GM13977 (cell line): ENCODE data around the gene CNTNAP2.

Experiments used
- DNase-seq: peaks from one replicate; pipeline ENCODE4 v3.0.0; 2012; ENCODE audit warnings: low spot score
- in situ Hi-C: fragments of 300-500 bp; cut with MboI; formaldehyde crosslinking; loops from one replicate; pipeline ENCODE4 v1.12.0; 2022; ENCODE audit warnings: low sequenced_read_pairs, low pct_unique_long_range_greater_than_20kb, mixed read lengths, inconsistent platforms; ENCODE audit not compliant: unreplicated experiment
- TF ChIP-seq, protein P1 (sequence below): IDR thresholded peaks from 2 replicates; pipeline ENCODE4 v1.5.1; 2012; ENCODE audit warnings: mild to moderate bottlenecking, control low read depth; ENCODE audit not compliant: insufficient read depth; ENCODE audit errors: extremely low read depth, missing control alignments

The CNTNAP2 gene

DNA sequence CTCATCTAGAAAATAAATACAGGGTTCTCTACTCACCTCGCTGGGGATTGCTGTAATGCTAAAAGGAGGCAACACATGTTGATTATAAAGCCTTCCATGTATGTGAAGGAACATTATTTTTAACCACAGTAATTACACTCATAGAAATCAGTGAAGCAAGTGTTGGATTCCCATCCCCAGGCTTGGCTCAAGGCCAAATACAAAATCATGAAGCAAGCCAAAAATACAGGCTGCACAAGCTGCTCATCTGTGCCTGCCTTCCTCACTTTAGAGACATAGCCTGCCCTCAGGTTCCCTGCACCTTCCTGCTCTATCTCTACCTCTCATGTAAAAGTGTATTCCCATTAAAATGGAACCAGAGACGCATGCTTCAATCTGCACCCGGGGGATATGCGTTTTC is 1396.8 kb downstream of the CNTNAP2 start:
- TF ChIP-seq, protein P1, sequence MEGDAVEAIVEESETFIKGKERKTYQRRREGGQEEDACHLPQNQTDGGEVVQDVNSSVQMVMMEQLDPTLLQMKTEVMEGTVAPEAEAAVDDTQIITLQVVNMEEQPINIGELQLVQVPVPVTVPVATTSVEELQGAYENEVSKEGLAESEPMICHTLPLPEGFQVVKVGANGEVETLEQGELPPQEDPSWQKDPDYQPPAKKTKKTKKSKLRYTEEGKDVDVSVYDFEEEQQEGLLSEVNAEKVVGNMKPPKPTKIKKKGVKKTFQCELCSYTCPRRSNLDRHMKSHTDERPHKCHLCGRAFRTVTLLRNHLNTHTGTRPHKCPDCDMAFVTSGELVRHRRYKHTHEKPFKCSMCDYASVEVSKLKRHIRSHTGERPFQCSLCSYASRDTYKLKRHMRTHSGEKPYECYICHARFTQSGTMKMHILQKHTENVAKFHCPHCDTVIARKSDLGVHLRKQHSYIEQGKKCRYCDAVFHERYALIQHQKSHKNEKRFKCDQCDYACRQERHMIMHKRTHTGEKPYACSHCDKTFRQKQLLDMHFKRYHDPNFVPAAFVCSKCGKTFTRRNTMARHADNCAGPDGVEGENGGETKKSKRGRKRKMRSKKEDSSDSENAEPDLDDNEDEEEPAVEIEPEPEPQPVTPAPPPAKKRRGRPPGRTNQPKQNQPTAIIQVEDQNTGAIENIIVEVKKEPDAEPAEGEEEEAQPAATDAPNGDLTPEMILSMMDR: no peak
- DNase-seq: no peak

DNA sequence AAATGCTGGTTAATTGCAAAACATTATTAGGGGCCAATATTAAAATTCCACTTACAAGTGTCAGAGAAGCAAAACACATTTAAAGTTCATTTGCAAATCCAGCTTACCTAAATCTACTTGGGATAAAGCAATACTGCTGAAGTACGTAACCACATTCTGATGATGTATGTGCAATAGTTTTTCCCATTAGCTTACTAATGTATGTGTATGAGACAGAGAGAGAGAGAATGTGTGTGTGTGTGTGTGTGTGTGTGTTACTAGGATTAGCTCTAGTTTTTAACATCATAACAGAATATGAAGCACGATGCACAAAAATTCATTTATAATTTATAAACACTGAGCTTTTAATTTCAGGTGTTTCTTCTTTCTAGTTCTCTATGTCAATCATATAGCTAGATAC is 1399.8 kb downstream of the CNTNAP2 start:
- no peak for DNase-seq
- in situ Hi-C loops: no loop called here
- TF ChIP-seq, protein P1: no peak

More for the DNA sequence above, 1396.8 kb downstream of the CNTNAP2 start:
- in situ Hi-C loops: no loop called here

DNA sequence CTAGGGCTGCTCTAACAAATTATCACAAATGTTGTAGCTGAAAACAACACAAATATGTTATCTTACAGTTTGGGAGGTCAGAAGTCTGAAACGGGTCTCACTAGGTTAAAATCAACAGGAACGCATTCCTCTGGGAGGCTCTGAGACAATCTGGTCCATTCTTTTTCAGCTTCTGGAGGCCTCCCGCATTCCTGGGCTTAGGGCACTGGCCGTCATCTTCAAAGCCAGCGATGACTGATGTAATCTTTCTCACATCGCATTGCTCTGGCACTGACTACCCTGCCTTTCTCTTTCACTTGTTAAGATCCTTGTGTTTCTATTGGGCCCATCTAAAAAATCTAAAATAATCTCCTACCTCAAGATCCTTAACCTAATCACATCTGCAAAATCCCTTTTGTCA is 1402.5 kb downstream of the CNTNAP2 start:
- TF ChIP-seq, protein P1: no peak
- in situ Hi-C loops: no loop called here
- no peak for DNase-seq

DNA sequence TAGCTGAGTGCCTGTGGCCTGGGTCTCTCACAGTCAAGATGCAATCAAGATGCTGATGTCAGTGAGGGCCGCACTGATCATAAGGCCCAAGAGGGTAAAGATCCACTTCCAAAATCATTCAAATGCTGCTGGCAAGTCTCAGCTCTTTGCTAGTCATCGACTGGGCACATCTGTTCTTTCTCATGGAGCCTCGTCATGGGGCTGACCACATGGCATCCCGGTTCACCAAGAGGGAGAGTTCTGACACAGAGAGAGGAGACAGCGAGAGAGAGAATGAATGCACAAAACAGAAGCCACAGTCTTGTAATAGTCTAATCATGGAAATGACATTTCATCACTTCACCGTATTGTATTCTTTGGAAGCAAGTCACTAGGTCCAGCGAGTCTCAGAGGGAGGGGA is 1406.5 kb downstream of the CNTNAP2 start:
- in situ Hi-C loops: no loop called here
- TF ChIP-seq, protein P1: no peak

DNA sequence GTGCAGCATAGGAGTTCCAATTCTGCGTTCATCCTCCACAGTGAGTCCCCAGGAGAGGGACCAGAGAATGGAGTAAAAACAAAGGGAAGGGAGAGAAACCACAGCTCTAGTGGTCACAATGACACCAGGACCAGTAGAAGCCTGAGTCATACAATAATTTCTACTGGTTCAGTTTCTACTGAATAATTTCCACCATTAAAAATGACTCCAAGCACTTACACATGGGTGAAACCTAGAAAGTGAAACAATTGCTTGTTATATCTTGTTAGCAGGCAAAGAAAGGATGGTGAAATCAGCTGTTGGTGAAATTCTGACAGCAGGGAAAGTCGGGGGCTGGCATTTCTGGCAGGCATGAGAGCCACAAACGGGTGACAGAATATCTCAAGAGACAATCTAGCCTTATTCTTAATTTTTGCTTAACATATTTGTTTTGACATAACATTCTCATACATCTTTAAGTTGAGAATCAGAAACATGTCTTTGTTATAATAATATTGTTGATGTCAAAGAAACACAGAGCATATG is 1408.2 kb downstream of the CNTNAP2 start:
- in situ Hi-C loops: no loop called here
- TF ChIP-seq, protein P1: no peak
- DNase-seq: no peak

More for the DNA sequence above, 1406.5 kb downstream of the CNTNAP2 start:
- no peak for DNase-seq

DNA sequence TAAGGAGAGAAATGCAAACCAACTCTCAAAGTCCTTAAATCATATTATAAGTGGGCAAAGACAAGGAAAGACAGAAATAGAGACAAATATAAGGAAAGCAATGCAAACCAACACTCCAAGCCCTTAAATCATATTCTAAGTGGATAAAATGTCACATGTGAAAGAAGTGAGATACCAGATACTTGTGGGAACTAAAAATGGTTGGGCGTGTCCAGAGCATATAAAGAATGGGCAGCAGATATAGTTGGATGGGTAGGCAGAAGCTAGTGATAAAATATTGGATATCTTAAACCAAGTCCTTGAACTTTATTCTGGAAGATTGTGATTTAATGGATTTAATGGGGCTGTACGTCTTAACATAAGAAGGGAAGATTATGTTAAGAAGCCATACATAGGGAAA is 1408.7 kb downstream of the CNTNAP2 start:
- no peak for DNase-seq
- in situ Hi-C loops: no loop called here
- TF ChIP-seq, protein P1: no peak

DNA sequence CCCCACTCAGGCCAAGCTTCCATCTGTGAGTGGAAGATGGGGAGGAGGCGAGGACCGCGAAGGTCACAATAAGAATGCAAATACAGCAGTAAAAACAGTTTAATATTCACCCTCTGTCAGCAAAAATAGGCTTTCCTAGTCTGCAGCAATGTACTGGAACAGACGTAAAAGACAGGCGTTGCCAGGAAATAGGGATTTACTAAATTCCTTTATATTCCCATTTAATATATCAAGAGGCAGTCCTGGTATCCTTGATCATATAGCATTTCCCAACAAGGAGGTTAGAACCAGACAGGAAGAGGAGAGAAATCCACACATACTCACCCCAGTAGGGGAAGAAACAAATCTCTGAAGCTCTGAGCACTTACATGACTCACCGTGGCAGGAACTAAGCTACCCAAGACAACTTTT is 1419.1 kb downstream of the CNTNAP2 start:
- DNase-seq: no peak
- TF ChIP-seq, protein P1: no peak
- in situ Hi-C loops: no loop called here
